ENCODE measurements around the gene LRMDA.

DNA sequence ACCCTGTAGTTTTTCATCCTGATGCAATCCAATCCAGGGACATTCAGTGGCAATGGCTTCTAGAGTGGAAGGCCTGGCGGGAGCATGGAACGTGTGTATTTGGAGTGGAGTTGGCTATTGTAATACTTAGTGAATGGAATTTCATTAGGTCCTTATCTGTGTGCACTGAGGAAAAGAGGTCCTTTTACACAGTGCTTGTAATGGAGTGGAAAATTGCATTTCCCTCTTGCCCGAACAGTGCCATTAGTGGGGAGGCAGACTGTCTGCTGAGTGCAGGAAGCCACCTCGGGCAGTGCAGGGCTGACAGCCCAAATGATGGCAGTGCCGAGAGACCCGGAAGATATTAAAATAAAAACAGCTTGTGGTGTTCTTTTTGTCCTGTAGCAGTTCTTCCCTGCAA, 786.6 kb downstream of the LRMDA start:
- TF ChIP-seq, protein P1, sequence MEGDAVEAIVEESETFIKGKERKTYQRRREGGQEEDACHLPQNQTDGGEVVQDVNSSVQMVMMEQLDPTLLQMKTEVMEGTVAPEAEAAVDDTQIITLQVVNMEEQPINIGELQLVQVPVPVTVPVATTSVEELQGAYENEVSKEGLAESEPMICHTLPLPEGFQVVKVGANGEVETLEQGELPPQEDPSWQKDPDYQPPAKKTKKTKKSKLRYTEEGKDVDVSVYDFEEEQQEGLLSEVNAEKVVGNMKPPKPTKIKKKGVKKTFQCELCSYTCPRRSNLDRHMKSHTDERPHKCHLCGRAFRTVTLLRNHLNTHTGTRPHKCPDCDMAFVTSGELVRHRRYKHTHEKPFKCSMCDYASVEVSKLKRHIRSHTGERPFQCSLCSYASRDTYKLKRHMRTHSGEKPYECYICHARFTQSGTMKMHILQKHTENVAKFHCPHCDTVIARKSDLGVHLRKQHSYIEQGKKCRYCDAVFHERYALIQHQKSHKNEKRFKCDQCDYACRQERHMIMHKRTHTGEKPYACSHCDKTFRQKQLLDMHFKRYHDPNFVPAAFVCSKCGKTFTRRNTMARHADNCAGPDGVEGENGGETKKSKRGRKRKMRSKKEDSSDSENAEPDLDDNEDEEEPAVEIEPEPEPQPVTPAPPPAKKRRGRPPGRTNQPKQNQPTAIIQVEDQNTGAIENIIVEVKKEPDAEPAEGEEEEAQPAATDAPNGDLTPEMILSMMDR (IDR thresholded peaks at IDR 0.05): no peak
- TF ChIP-seq POLR2A (IDR thresholded peaks at IDR 0.05) (no peak), POLR2AphosphoS5 (IDR thresholded peaks at IDR 0.05) (no peak)
